Neural crest cell (in vitro differentiated cells): Measurements from ENCODE around the gene NRTN. TPM values are rescaled to one million over a fixed set of nuclear protein-coding genes. Genes with fewer than 3 reads are reported as not detected.

ENCODE experiments used
- DNase-seq: peaks from one replicate; pipeline ENCODE4 v3.0.0; 2021; ENCODE audit warnings: low read depth, mixed read lengths, low spot score
- H3K27ac Mint-ChIP-seq: one replicate; pipeline ENCODE4 v1.8.0; 2021; ENCODE audit warnings: mild to moderate bottlenecking, mixed read lengths; ENCODE audit not compliant: unreplicated experiment
- H3K27me3 Mint-ChIP-seq: 2 replicates; pipeline ENCODE4 v1.8.0; 2021; ENCODE audit warnings: low read depth, mild to moderate bottlenecking, mixed read lengths
- H3K36me3 Mint-ChIP-seq: 2 replicates; pipeline ENCODE4 v1.8.0; 2021; ENCODE audit warnings: low read depth, mild to moderate bottlenecking, mixed read lengths
- H3K4me1 Mint-ChIP-seq: 2 replicates; pipeline ENCODE4 v1.8.0; 2021; ENCODE audit warnings: mixed read lengths
- H3K4me3 Mint-ChIP-seq: one replicate; pipeline ENCODE4 v1.8.0; 2021; ENCODE audit warnings: mild to moderate bottlenecking, mixed read lengths
- H3K9me3 Mint-ChIP-seq: 2 replicates; pipeline ENCODE4 v1.8.0; 2021; ENCODE audit warnings: mixed read lengths
- CTCF ChIP-seq: fragments of 200-600 bp; sonication (generic); conservative IDR thresholded peaks from 2 replicates; pipeline ENCODE4 v1.5.0; 2021; ENCODE audit warnings: antibody characterized with exemption, mild to moderate bottlenecking
- total RNA-seq: library from RNA; stranded (reverse); gene quantifications from 2 replicates; pipeline ENCODE4 v1.2.1, GENCODE V29; 2021

NRTN gene
- total RNA-seq, 1 donor from 2014 or later: 4.8 TPM

GRCh38 chr19:5811117-5811516, 6.2 kb downstream of the NRTN start:
- Mint-ChIP-seq H3K27ac (no peak overlapping the region), H3K4me3 (no peak overlapping the region), H3K36me3 (no peaks in the 10 kb centered on the region), H3K27me3 (peaks cover 12% of the 10 kb centered on the region), H3K9me3 (no peaks in the 10 kb centered on the region), H3K4me1 (peaks cover 10% of the 10 kb centered on the region)
- TF ChIP-seq CTCF: no peak
- DNase-seq: no peak

DNA sequence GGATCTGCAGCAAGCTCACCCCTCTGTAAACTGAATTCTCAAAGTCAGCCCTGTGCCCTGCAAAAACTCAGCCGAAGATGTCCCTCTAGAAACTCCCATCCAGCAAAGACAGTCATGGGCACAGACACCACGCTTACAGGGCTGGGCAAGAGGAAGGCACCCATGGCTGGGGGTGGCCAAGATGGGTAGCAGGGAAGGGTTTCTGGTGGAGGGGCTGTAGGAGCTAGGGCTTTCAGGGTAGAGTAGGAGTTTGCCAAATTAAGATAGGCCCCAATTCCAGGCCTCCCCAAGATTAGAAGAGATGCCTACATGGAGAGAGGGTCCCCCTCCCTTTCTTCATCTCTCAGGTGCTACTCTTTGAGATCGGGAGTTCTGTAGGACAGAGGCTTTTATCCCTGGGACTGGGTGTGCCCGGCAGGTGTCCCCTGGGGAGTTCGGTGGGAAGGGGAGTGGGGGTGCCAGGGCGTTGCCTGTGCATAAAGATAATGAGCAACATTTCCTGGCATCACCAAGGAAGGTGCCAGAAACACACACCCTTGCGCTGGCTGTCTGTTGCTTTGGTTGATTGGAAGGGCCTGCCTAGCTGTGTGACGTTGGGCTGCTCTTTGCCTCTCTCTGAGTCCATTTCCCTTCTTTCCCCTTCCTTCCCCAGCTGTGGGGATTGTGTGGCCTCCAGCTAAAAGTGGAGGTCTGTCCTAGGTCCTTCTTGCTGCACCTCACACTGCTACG, 9.4 kb downstream of the NRTN start:
- Mint-ChIP-seq H3K9me3 (no peaks in the 10 kb centered on the region), H3K36me3 (no peaks in the 10 kb centered on the region), H3K4me1 (no peaks in the 10 kb centered on the region), H3K4me3 (no peak overlapping the region), H3K27me3 (peaks cover 14% of the 10 kb centered on the region), H3K27ac (peak overlapping the region; percentile 14)
- DNase-seq: no peak
- TF ChIP-seq CTCF: no peak

GRCh38 chr19:5814852-5815246, 10.0 kb downstream of the NRTN start:
- no peak overlapping the region for H3K27ac Mint-ChIP-seq
- no peaks in the 10 kb centered on the region for H3K9me3 Mint-ChIP-seq
- no peaks in the 10 kb centered on the region for H3K4me1 Mint-ChIP-seq
- no peak for TF ChIP-seq CTCF
- H3K36me3 Mint-ChIP-seq: no peaks in the 10 kb centered on the region
- no peak overlapping the region for H3K4me3 Mint-ChIP-seq
- peaks cover 14% of the 10 kb centered on the region for H3K27me3 Mint-ChIP-seq
- DNase-seq: no peak

DNA sequence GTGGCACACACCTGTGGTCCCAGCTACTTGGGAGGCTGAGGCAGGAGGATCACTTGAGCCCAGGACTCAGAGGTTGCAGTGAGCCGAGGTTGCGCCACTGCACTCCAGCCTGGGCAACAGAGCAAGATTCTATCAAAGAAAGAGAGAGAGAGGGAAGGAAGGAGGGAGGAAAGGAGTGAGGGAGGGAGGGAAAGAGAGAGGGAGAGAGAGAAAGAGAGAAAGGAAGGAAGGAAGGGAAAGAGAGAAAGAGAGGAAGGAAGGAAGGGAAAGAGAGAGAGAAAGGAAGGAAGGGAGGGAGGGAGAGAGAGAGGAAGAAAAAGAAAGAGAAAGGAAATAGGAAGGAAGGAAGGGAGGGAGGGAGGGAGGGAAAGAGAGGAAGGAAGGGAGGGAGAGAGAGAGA, 12.4 kb downstream of the NRTN start:
- H3K4me3 Mint-ChIP-seq: no peak overlapping the region
- H3K27me3 Mint-ChIP-seq: peaks cover 17% of the 10 kb centered on the region
- no peaks in the 10 kb centered on the region for H3K36me3 Mint-ChIP-seq
- H3K27ac Mint-ChIP-seq: no peak overlapping the region
- H3K9me3 Mint-ChIP-seq: no peaks in the 10 kb centered on the region
- H3K4me1 Mint-ChIP-seq: no peaks in the 10 kb centered on the region
- DNase-seq: no peak
- no peak for TF ChIP-seq CTCF

DNA sequence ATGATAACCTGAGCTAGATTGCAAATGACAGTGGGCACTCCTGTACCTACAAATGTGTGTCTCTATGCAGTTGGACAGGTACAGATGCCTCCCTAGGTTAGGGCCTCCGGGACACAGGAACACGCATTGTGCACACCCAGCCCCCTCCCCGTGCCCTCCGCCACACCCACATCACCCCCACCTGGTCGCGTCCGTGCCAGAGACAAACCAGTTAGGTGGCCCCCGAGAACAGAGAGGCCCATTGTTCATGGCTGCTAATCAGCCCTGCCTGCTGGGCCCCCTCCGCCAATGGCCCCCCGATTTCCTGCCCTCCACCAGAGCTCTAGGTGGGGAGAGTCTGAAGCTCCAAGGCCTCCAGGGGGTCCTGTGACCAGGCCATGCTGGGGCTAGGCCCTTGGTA, 13.7 kb downstream of the NRTN start:
- Mint-ChIP-seq H3K9me3 (no peaks in the 10 kb centered on the region), H3K4me1 (no peaks in the 10 kb centered on the region), H3K4me3 (no peak overlapping the region), H3K36me3 (no peaks in the 10 kb centered on the region), H3K27me3 (peaks cover 17% of the 10 kb centered on the region), H3K27ac (peak overlapping the region; percentile 12)
- no peak for DNase-seq
- TF ChIP-seq CTCF: no peak
